ENCODE measurements around the gene PPID.
A peak's percentile ranks its signal among the peaks of the same experiment; 100 is the strongest.

Gene PPID

GRCh38 chr4:158769175-158769921 lies 46.2 kb upstream of the PPID start:
- H3K4me3 ChIP-seq (ENCODE audit: low read depth, low read length, poor library complexity, severe bottlenecking) = peak overlapping the region; percentile 64
- H3K4me1 ChIP-seq (ENCODE audit: insufficient read depth, low read length, severe bottlenecking) = peaks cover 13% of the 10 kb centered on the region
- H3K27me3 ChIP-seq (ENCODE audit: insufficient read depth, low read length) = 0 out of 2 replicates have a peak, but pooled peaks cover 4% of the 10 kb centered on the region
- TF ChIP-seq CTCF (IDR thresholded peaks at IDR 0.05; ENCODE audit: low read length) = no peak
- no peak for TF ChIP-seq EZH2 (IDR thresholded peaks at IDR 0.05; ENCODE audit: borderline replicate concordance, low read length)
- H3K9me3 ChIP-seq (ENCODE audit: low read length) = no peaks in the 10 kb centered on the region
- no peaks in the 10 kb centered on the region for H3K36me3 ChIP-seq (ENCODE audit: insufficient read depth, low read length)
- H3K9ac ChIP-seq (ENCODE audit: low read length) = peak overlapping the region; percentile 64
- no peak overlapping the region for H2AFZ ChIP-seq (ENCODE audit: low read length)
- H4K20me1 ChIP-seq (ENCODE audit: insufficient read depth, low read length) = no peaks in the 10 kb centered on the region
- H3K9me2 ChIP-seq (ENCODE audit: low read depth, low read length) = no peaks in the 10 kb centered on the region
- H3F3A ChIP-seq (ENCODE audit: insufficient read depth, low read length) = no peaks in the 10 kb centered on the region
- H3K4me2 ChIP-seq (ENCODE audit: low read length) = peak overlapping the region; percentile 82
- H3K27ac ChIP-seq (ENCODE audit: low read depth, low read length, poor library complexity, severe bottlenecking) = no peak overlapping the region
- H3K79me2 ChIP-seq (ENCODE audit: insufficient read depth, low read length) = no peaks in the 10 kb centered on the region

GRCh38 chr4:158768555-158769174 lies 45.5 kb upstream of the PPID start, which contains the start of gene FNIP2:
TSS of gene FNIP2 (plus strand) at chr4:158769026. CDS start at chr4:158769213, 187 bp downstream.
- Histone ChIP-seq H4K20me1 (ENCODE audit: insufficient read depth, low read length) (no peaks in the 10 kb centered on the region), H3K4me1 (ENCODE audit: insufficient read depth, low read length, severe bottlenecking) (peaks cover 13% of the 10 kb centered on the region), H3K79me2 (ENCODE audit: insufficient read depth, low read length) (no peaks in the 10 kb centered on the region), H3K36me3 (ENCODE audit: insufficient read depth, low read length) (no peaks in the 10 kb centered on the region), H3K27ac (ENCODE audit: low read depth, low read length, poor library complexity, severe bottlenecking) (no peak within 1 kb of the TSS), H3K9me2 (ENCODE audit: low read depth, low read length) (no peaks in the 10 kb centered on the region), H2AFZ (ENCODE audit: low read length) (peak within 1 kb of the TSS; percentile 56; the same call in 1 of the 2 replicates), H3K9me3 (ENCODE audit: low read length) (no peaks in the 10 kb centered on the region), H3K4me2 (ENCODE audit: low read length) (peak within 1 kb of the TSS; percentile 83), H3F3A (ENCODE audit: insufficient read depth, low read length) (no peaks in the 10 kb centered on the region), H3K9ac (ENCODE audit: low read length) (peak within 1 kb of the TSS; percentile 70), H3K4me3 (ENCODE audit: low read depth, low read length, poor library complexity, severe bottlenecking) (peak within 1 kb of the TSS; percentile 64), H3K27me3 (ENCODE audit: insufficient read depth, low read length) (0 out of 2 replicates have a peak, but pooled peaks cover 4% of the 10 kb centered on the region)
- TF ChIP-seq CTCF (IDR thresholded peaks at IDR 0.05; ENCODE audit: low read length) = no peak
- no peak for TF ChIP-seq EZH2 (IDR thresholded peaks at IDR 0.05; ENCODE audit: borderline replicate concordance, low read length)

DNA sequence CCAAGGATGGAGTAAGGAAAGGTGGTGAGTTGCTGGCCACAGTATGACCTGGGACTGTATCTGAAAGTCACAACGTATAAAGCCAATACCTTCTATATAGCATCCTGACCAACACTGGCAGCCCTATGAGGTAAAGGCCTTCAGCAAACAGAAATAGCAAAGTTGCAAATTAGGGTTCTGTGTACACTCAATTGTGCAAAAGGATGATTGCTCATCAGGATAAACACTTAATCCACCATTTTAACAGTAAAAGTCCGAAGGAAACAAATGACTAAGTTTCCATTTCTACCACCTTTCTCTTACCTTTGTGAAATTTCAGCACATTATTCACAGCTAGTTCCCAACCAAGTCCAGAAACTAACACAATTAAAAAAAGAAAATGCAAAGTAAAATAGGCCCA lies 44.3 kb upstream of the PPID start:
- Histone ChIP-seq H4K20me1 (ENCODE audit: insufficient read depth, low read length) (no peaks in the 10 kb centered on the region), H3K4me3 (ENCODE audit: low read depth, low read length, poor library complexity, severe bottlenecking) (no peak overlapping the region), H3K4me2 (ENCODE audit: low read length) (no peak overlapping the region), H3K79me2 (ENCODE audit: insufficient read depth, low read length) (no peaks in the 10 kb centered on the region), H3K9ac (ENCODE audit: low read length) (no peak overlapping the region), H3K36me3 (ENCODE audit: insufficient read depth, low read length) (no peaks in the 10 kb centered on the region), H3K27ac (ENCODE audit: low read depth, low read length, poor library complexity, severe bottlenecking) (no peak overlapping the region), H3K27me3 (ENCODE audit: insufficient read depth, low read length) (0 out of 2 replicates have a peak, but pooled peaks cover 4% of the 10 kb centered on the region), H3F3A (ENCODE audit: insufficient read depth, low read length) (no peaks in the 10 kb centered on the region), H3K4me1 (ENCODE audit: insufficient read depth, low read length, severe bottlenecking) (peaks cover 13% of the 10 kb centered on the region), H3K9me2 (ENCODE audit: low read depth, low read length) (no peaks in the 10 kb centered on the region), H3K9me3 (ENCODE audit: low read length) (no peaks in the 10 kb centered on the region), H2AFZ (ENCODE audit: low read length) (no peak overlapping the region)
- TF ChIP-seq CTCF (IDR thresholded peaks at IDR 0.05; ENCODE audit: low read length) = no peak
- no peak for TF ChIP-seq EZH2 (IDR thresholded peaks at IDR 0.05; ENCODE audit: borderline replicate concordance, low read length)

Measured in OCI-LY1 (cell line).